ENCODE data around the gene ATAD3C.
"Not testable (repeated sequence)": the region's sequence is repeated elsewhere in the genome, so short reads cannot be mapped to it uniquely, and the experiment has no call there.

Gene ATAD3C

GRCh38 chr1:1449099-1449739 is at the start of gene ATAD3C:
TSS of gene ATAD3C (plus strand) at chr1:1449689. CDS start at chr1:1450684, 995 bp downstream.
- DNase-seq = no peak

- DNase-seq = no peak
Measured at GRCh38 chr1:1399872-1400575, 49.5 kb upstream of the ATAD3C start.

- no peak for DNase-seq
Measured at GRCh38 chr1:1400576-1401456, 48.7 kb upstream of the ATAD3C start.

- no peak for DNase-seq
Measured at GRCh38 chr1:1401457-1402010, 48.0 kb upstream of the ATAD3C start.

GRCh38 chr1:1402072-1402900 is 47.2 kb upstream of the ATAD3C start:
- peak; percentile 72 for DNase-seq

- not testable (repeated sequence) for DNase-seq
Measured at GRCh38 chr1:1402901-1403392, 46.5 kb upstream of the ATAD3C start.

GRCh38 chr1:1403653-1404052 is 45.8 kb upstream of the ATAD3C start:
- no peak for DNase-seq

- peak; percentile 70 for DNase-seq
Measured at GRCh38 chr1:1406101-1406820, 43.2 kb upstream of the ATAD3C start.

- DNase-seq = peak; percentile 94
Measured at GRCh38 chr1:1406821-1407635, 42.5 kb upstream of the ATAD3C start, which contains the start of gene MRPL20. TSS of gene MRPL20 (minus strand) at chr1:1407293. CDS start at chr1:1407217, 76 bp downstream.

- peak; percentile 54 for DNase-seq
Measured at GRCh38 chr1:1407636-1408318, 41.7 kb upstream of the ATAD3C start.

- DNase-seq = not testable (repeated sequence)
Measured at GRCh38 chr1:1410238-1410637, 39.3 kb upstream of the ATAD3C start.

GRCh38 chr1:1411626-1412025 is 37.9 kb upstream of the ATAD3C start:
- DNase-seq = no peak

GRCh38 chr1:1412311-1412902 is 37.1 kb upstream of the ATAD3C start:
- DNase-seq = not testable (repeated sequence)

GRCh38 chr1:1415751-1416150 is 33.7 kb upstream of the ATAD3C start:
- DNase-seq = no peak

- not testable (repeated sequence) for DNase-seq
Measured at GRCh38 chr1:1417396-1417795, 32.1 kb upstream of the ATAD3C start.

- DNase-seq = not testable (repeated sequence)
Measured at GRCh38 chr1:1417825-1418463, 31.5 kb upstream of the ATAD3C start.

- no peak for DNase-seq
Measured at GRCh38 chr1:1418464-1419362, 30.8 kb upstream of the ATAD3C start.

- DNase-seq = no peak
Measured at GRCh38 chr1:1419363-1419812, 30.1 kb upstream of the ATAD3C start.

All from hematopoietic multipotent progenitor cell treated with erythropoietin and hydrocortisone succinate and interleukin-3 and kit ligand, for 8 days (in vitro differentiated cells).